ENCODE results near the gene CPNE2.

- no peak for TF ChIP-seq POLR2AphosphoS5 (IDR thresholded peaks at IDR 0.05; ENCODE audit: borderline replicate concordance, low read depth, low read length)
- TF ChIP-seq EZH2 (IDR thresholded peaks at IDR 0.05), result no peak
These were observed 19.6 kb upstream of the CPNE2 start for GRCh38 chr16:57072616-57073275.

Measured in SK-N-MC (cell line).